Stimulated activated CD8-positive, alpha-beta memory T cell treated with anti-CD3 and anti-CD28 coated beads, Interleukin-15, amount 100 ng/mL, for 1 hour (primary cell): Measurements from ENCODE around the gene ISG15.
"Not testable (repeated sequence)": the region's sequence is repeated elsewhere in the genome, so short reads cannot be mapped to it uniquely, and the experiment has no call there.

Experiments
- DNase-seq: peaks from one replicate; pipeline ENCODE4 v3.0.0-alpha.2; 2020; ENCODE audit warnings: low read depth

ISG15 gene

DNA sequence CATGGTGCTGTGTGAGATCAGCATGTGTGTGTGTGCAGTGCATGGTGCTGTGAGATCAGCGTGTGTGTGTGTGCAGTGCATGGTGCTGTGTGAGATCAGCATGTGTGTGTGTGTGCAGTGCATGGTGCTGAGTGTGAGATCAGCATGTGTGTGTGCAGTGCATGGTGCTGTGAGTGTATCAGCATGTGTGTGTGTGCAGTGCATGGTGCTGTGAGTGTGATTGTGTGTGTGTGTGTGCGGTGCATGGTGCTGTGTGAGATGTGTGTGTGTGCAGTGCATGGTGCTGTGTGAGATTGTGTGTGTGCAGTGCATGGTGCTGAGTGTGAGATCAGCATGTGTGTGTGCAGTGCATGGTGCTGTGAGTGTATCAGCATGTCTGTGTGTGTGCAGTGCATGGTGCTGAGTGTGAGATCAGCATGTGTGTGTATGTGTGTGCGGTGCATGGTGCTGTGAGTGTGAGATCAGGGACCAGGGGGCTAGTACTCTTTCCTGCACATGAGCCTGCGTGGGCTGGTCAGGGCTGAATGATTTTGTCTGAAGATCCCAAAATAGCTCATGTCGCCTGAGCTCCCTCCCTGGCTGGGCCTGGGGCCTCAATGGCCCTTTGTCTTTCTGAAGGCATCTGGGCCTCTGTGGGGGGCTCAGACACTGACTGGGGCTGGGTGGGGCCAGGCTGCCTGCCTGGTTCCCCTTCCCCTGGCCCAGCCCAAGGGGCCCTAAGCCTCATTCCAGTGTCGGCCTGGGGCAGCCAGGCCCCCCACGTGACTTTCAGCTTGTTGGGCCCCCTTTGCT is 17.8 kb downstream of the ISG15 start:
- not testable (repeated sequence) for DNase-seq

DNA sequence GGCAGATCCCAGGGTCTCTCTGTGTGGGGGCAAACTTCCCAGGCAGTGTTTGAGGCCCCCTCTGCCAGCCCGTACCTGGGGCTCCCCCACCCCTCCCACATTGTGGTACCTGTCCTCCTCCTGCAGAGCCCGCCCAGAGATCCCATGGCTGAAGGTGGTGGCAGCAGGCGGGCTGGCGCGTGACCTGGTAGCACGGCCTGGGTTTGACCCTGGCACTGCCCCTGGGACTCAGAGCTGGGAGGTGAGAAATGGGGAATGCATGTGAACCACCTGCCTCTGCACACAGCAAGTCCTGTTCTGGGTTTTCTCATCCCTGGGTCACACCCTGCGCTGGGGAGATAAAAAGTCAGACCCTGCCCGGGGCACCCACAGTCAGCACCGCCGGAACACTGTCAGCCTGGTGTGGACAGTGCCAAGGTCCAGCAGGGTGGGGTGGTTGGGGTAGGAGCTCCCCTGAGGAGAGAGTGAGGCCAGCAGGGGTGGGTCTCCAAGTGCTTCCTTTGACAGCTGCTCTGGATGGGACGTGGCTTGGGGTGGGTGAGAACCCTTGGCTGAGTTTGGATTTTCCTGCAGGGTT is 18.4 kb downstream of the ISG15 start:
- DNase-seq, result no peak

DNA sequence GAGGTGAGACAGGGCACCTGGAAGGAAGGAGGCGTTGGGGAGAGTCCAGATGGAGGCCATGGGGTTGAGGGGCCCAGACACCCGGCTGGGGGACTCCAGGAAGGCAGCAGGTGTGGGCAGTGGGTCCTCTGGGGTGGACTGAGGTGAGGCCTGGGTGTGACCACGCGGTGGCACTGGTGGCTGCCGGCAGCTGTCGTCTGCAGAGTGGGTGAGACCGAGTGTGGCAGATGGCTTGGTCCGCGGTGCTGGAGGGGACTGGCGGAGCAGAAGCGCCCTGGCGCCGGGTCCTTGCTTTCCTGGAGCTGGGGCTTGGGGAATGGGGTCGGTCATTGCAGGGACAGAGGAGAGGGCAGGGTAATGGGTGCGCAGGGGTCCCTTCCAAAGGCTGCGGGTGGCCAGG is 19.1 kb downstream of the ISG15 start:
- no peak for DNase-seq

DNA sequence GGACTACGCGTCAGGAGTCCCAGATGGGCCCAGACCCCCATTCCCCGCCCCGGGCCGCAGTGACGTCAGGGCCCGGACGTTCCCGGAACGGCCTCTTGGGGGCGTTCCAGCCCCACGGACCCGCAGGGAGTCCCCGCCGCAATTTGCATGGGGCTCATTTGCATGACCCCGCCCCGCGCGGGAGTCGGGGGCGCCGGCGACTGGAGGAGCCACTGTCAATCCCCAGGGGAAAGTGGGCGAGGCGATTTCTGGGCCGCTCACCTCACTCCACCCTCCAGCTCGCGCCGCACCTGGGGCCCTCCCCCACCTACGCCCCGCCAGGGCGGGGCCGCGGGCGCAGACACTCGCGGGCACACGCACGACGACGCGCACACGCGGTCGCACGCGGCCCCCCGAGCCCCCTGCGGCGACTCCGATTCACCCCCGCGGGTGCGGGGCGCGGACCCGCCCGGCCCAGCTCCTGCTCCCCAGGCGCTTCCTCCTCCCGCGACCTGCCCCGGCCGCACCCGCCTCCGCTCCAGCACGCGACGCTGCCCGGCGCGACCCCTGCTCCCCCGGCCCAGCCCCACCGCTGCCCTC is 19.8 kb downstream of the ISG15 start:
- peak; percentile 55 for DNase-seq

DNA sequence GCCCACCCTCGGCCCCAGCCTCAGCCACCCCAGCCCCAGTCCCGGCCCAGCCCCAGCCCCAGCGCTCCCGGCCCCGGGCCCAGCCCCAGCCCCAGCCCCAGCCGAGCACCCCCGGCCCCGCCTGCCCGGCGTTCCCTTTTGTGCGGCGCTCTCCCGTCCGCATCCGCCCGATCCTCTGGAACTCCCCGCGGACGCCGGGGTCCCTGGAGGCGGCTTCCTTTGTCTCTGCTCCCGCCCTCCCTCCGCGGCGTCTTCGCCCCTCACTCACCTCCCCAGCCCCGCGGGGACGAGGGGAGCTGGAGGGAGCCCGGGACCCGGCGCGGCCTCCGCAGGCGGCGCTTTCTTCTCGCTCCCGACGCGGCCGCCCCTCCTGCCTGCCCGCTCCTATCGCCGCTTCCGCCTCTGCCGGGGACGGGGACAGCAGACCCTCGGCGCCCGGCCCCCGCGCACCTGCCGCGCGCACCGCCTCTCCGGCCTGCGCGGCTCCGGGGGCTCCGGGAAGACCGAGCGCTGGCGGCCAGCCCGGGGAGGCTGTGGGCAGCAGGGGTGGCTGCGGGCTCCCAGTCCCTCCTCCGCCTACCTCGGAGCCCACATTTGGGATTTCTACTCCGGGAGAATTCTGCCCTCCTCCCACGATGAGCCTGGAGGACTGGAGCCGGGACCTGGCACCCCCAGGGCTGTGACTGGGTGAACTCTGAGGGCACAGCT is 20.6 kb downstream of the ISG15 start:
- no peak for DNase-seq

DNA sequence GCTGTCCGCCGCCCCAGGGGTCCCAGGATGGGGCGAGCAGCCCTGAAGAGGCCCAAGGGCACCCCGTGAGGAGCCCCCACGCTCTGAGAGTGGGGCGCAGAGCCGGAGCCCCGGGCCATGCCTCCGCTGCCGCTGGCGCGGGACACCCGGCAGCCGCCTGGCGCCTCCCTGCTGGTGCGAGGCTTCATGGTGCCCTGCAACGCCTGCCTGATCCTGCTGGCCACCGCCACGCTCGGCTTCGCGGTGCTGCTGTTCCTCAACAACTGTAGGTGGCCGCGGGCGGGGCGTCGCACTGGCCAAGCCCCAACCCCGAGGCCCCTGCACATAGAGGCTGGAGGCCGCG is 21.1 kb downstream of the ISG15 start:
- no peak for DNase-seq

DNA sequence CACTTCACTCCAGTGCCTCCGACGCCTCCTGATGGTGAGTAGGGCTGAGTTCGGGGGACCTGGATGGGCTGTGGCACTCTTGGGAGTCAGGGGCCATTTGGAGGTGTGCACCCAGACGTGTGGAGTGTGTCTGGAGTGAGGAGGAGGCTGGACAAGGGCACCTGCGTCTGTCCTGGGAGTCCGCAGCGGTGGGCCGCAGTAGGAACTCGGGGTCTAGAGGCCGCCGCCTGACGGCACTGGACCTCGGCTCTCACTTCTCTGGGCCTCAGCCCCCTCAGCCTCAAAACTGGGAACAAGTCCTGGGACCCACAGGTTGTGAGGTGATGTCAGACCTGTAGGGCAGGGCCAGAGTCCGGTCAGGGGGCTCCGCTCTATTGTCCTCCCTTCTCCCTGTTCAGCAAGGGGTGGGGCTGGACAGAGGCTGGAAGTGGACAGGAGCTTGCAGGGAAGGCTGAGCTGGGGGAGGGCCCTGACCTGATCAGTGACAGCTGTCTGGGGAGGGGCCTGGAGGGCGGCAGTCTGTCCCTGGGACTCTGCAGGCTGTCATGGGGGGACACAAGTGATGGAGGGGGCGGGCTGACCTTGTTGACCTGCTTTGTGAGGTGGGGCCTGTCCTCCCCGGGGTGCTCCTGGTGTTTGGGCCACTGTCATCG is 22.1 kb downstream of the ISG15 start:
- DNase-seq, result no peak

DNA sequence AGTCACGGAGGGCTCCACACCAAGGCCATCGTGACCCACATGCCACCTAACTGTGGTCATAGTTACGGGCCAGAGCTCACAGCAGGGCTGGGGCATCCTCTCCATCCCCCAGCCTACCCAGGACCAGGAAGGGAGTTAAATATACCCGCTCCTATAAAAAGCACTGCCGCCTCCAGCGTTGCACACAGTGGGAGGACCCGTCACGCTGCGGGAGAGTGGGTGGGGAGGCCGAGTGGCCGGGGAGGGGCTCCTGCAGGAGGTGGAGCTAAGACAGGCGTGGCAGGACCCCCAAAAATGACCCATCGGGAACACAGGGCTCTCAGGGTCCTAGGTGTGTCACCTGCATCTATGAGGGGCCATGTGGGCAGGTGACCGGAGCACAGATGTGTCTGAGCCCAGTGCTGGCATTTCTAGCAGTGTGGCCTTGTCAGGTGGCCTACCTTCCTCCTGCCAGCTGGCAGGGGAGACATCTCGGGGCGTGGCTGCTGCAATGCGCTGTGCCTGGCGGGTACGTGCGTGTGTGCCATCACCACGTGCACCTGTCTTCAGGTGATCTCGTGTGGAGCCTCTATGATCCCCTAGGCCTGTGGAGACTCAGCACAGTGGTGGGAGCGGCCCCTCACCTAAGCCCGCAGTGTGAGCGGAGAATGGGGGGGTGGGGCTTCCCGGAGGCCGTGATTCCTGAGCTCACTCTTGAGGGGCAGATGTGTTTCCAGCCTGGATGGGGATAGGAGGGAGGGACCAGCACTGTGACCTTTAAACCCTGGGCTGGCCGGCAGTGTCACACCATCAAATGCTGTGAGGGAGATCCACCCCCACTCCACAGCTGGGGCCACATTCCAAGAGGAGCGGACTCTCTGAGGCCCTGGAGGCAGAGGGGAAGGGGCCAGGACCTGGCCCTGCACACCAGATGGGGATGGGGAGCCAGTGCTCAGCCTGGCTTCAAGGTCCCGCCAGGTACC is 24.4 kb downstream of the ISG15 start:
- DNase-seq, result no peak

DNA sequence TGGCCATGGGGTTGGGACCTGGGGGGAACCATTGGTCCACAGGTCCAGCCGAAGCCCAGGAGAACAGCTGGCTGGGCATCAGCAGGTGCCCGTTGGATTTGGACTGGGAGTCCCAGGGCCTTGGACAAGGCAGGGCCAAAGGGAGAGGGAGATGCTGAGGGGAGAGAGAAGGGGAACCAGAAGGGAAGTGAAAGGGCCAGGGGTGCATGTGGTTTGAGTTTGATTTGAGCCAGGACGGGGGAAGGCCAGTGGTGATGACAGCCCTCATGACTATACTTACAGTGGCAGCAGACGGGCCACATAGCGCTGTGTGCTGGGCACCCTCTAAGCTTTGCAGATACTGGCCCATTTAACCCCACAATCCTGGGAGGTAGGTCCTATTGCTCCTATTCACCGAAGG is 25.4 kb downstream of the ISG15 start:
- DNase-seq, result no peak

DNA sequence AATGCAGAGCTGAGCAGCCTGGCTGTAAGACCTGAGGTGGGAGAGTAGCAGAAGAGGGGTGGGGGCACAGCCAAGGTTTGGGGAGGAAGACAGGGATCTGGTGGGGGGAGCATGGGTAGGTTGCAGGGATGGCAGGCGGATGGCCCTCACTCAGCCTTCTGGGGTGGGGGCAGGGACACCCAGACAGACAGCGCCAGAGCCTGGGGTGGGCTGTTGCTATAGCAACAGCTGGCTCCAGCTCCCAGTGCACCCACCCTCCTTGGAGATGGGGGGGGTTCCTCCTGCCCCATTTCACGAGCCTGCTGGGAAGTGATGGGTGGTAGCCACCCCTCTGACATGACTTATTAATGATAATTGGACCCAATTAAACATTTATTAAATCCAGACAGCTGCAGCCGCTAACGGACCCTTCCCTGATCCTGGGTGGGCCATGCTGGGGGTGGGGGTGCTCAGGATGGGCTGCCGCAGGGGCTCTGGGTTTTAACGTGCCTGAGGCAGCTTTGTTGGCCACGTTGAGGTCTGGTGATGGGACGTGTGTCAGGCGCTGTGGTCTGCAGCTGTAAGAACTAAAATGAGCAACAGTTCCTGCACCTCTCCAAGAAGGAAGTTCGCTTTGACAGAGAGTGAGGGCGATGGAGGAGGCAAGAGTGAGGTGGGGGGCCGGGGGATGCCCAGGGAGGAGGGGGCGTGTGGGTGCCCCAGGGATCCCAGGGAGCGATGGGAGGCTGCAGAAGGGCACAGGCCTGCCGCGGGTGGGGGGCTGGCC is 26.0 kb downstream of the ISG15 start:
- no peak for DNase-seq

DNA sequence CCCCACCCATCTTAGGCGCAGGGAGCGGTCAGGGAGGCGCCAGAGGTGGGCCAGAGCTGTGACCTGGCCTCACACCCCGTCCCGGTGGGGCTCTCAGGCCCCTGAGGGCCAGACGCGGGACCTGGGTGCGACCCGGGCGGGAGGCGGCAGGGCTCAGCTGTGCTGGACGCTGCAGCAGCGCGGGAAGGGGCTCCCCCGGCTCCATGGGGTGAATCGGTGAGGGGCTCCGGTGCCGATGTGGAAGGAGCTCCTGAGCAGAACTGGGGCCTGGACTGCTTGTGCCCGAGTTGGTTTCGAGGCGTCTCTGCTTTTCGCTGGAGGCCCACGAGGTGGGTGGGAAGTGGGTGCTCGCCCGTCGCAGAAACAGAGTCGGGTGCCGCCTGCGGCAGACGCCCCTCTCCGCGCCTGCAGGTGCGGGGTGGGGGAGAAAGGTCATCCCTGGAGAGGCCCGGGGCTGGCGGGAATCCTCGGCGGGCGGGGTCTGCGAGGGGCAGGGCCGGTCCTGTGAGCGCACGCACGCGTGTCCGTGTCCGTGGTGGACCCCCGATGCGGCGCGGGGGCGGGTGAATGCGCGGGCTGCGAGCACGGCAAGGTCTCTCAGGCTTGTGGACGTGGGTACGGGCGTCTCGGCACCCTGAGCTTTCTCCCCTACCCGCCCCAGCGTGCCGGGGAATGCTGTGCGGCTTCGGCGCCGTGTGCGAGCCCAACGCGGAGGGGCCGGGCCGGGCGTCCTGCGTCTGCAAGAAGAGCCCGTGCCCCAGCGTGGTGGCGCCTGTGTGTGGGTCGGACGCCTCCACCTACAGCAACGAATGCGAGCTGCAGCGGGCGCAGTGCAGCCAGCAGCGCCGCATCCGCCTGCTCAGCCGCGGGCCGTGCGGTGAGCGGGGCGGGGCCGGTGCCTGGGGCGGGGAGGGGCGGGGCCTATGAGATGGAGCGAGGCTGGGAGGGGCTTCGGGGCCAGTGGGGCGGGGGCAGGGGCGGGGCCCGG is 27.0 kb downstream of the ISG15 start:
- peak; percentile 63 for DNase-seq

DNA sequence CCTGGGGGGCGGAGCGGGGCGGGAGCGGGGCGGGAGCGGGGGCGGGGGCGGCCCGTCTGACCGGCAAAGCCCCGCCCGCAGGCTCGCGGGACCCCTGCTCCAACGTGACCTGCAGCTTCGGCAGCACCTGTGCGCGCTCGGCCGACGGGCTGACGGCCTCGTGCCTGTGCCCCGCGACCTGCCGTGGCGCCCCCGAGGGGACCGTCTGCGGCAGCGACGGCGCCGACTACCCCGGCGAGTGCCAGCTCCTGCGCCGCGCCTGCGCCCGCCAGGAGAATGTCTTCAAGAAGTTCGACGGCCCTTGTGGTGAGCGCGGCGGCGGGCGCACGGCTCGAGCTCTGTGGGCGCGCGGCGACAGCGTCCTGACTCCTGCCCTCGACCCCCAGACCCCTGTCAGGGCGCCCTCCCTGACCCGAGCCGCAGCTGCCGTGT is 27.8 kb downstream of the ISG15 start:
- DNase-seq, result no peak

DNA sequence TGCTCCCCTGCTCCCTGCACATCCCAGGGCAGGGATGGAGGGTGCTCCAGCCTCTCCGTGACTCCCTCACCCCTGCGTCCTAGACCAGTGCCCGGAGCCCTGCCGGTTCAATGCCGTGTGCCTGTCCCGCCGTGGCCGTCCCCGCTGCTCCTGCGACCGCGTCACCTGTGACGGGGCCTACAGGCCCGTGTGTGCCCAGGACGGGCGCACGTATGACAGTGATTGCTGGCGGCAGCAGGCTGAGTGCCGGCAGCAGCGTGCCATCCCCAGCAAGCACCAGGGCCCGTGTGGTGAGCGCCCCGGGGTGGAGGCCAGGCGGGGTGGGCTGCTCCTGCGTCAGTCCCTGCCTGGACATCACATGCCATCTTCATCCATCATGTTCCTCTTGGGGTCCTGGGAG is 28.6 kb downstream of the ISG15 start:
- DNase-seq, result no peak

DNA sequence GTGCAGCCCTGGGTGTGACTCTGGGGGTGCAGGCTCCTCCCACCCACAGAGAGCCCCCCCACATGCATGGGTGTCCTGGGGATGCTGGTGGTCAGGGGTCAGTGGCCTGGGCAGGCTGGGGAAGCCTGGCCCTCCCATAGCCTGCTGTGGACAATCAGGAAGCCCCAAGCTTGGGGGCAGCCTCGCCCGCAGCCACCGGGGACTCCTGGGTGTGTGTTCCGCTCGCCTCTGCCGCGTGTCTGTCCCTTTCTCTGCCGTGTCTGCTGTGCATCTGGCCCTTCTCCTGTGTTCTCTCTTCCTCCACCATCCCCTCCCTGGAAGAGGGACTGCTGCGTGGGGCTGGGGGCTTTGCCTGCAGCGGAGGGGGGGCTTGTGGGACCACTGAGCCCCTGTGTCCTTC is 29.5 kb downstream of the ISG15 start:
- DNase-seq, result no peak

DNA sequence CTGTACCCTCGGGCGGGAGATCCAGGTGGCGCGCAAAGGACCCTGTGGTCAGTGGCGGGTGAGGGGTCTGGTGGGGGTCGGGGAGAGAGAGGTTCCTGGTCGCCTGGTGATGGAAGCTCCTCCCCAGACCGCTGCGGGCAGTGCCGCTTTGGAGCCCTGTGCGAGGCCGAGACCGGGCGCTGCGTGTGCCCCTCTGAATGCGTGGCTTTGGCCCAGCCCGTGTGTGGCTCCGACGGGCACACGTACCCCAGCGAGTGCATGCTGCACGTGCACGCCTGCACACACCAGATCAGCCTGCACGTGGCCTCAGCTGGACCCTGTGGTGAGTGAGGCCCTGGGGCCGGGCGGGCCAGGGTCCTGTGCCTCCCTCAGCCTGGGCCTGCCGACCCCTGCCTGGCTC is 30.1 kb downstream of the ISG15 start:
- DNase-seq, result no peak

DNA sequence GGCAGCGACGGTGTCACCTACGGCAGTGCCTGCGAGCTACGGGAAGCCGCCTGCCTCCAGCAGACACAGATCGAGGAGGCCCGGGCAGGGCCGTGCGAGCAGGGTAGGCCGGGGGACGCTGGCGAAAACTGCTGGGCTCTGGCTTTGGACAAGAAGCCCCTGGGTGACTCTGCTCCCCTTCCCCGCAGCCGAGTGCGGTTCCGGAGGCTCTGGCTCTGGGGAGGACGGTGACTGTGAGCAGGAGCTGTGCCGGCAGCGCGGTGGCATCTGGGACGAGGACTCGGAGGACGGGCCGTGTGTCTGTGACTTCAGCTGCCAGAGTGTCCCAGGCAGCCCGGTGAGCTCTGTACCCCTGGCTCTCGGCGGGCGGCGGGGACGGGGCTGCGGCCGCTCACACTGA is 30.6 kb downstream of the ISG15 start:
- no peak for DNase-seq

DNA sequence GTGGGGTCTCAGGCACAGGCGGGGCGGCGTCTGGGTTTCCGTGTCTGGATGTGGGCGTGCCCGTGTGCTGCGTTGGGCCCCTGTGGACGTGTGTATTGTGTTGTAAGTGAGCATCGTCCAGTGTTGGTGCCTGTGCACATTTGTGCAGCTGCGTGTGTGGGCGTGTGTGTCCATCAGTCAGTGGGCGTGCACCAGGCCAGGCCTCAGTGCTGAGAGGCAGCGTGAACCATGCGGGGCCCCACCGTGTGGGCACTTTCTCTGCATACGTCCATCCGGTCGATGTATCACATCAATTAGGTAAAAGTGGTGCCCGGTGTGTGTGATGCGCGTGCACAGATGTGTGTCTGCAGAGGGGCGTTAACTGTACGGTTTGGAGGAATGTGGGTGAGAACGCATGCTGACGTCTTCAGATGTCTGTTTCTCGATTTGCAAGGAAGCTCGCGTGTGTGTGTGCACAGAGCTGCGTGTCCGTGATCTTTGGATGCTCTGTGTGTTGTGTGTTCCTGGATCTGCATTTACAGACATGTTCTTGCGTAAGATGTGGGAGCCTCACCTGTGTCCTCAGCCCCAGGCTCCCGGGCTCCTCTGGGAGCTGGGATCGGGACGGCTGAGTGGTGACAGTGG is 31.3 kb downstream of the ISG15 start:
- no peak for DNase-seq

DNA sequence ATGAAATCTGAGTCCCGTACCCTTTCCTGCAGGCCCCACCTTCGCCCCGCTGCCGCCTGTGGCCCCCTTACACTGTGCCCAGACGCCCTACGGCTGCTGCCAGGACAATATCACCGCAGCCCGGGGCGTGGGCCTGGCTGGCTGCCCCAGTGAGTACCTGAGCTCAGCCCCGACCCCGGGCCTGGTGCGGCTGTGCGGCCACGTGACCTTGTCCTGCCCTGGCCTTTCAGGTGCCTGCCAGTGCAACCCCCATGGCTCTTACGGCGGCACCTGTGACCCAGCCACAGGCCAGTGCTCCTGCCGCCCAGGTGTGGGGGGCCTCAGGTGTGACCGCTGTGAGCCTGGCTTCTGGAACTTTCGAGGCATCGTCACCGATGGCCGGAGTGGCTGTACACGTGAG is 31.8 kb downstream of the ISG15 start:
- DNase-seq, result no peak

DNA sequence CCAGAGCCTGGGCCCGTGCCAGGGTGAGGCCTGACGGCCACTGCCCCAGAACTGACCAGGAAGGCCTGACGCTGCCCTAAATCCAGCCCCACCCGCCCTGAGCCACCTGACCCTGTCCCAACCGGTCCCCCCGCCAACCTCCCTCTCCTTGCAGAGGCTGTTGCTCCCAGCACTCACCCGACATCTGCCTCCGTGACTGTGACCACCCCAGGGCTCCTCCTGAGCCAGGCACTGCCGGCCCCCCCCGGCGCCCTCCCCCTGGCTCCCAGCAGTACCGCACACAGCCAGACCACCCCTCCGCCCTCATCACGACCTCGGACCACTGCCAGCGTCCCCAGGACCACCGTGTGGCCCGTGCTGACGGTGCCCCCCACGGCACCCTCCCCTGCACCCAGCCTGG is 32.9 kb downstream of the ISG15 start:
- no peak for DNase-seq
